SU-DHL-6 (cell line): ENCODE data around the gene TBC1D1.

Experiments used
- CTCF ChIP-seq: fragments of 200-600 bp; sonication (generic); IDR thresholded peaks from one replicate; pipeline ENCODE4 v1.5.1; 2017; ENCODE audit warnings: antibody characterized with exemption, mild to moderate bottlenecking, low read length, moderate library complexity; ENCODE audit not compliant: insufficient read depth, poor library complexity, severe bottlenecking
- EZH2phosphoT487 ChIP-seq: fragments of 200-600 bp; sonication (generic), shearing (Covaris generic); conservative IDR thresholded peaks from 2 replicates; pipeline ENCODE4 v1.6.1; 2018; ENCODE audit warnings: mild to moderate bottlenecking, antibody characterized with exemption, low read length, moderate library complexity, mixed read lengths

GRCh38 chr4:38097818-38098217, 206.9 kb downstream of the TBC1D1 start:
- TF ChIP-seq CTCF (no peak), EZH2phosphoT487 (no peak)
